K562 (cell line): ENCODE data around the gene SRRT. TPM values are rescaled to one million over a fixed set of nuclear protein-coding genes. Genes with fewer than 3 reads are reported as not detected.

Experiments
- ATAC-seq: fragments of 200-7000 bp; cut with Tn5 transposase; 3 replicates; pipeline ENCODE4 v1.9.1; 2020; ENCODE audit warnings: moderate library complexity
- BruUV-seq: library from RNA; stranded (reverse); fragments of 400-500 nt; replicated peaks from 2 replicates; lab custom pipeline; 2021; lab: Mats Ljungman, UMichigan
- CTCF ChIA-PET: fragments of 300-600 bp; formaldehyde crosslinking; extraction: SDS; loops from one replicate; lab custom pipeline; 2021; ENCODE audit warnings: low intra/inter-chr PET ratio; lab: Yijun Ruan, JAX
- POLR2A ChIA-PET: fragments of 300-600, 350-650 bp; sonication (Branson Sonifier 250); formaldehyde crosslinking; extraction: SDS; loops from one replicate; lab custom pipeline; 2021; ENCODE audit warnings: antibody characterized with exemption, inconsistent platforms; lab: Yijun Ruan, JAX
- DNase-seq, 4 experiments: peaks; one replicate each; pipeline versions ENCODE4 v3.0.0 to v3.0.0-alpha.2; 2011 to 2018; ENCODE audit warnings: low spot score in 3 of 4, mixed read lengths in 3 of 4; ENCODE audit errors: extremely low read depth in 1 of 4
- FAIRE-seq: peaks from 2 replicates; lab custom pipeline; 2011; peaks lifted over from hg19 to GRCh38; lab: Jason Lieb, UNC
- H2AFZ ChIP-seq: 2 replicates; pipeline ENCODE4 v1.6.0; 2011; ENCODE audit warnings: low read depth, low read length, control low read depth, inconsistent platforms
- H3K27ac ChIP-seq: fragments of 200-600 bp; 3 replicates; pipeline ENCODE4 v1.8.0; 2011; ENCODE audit warnings: low read depth, mild to moderate bottlenecking, control low read depth, inconsistent platforms, low read length, moderate library complexity, mixed read lengths; ENCODE audit errors: extremely low read depth
- H3K27me3 ChIP-seq, 2 experiments: fragments of 300-600 bp in 1 of 2; 2 replicates in 1 of 2; 3 replicates in 1 of 2; pipeline versions ENCODE4 v1.6.0 to v1.8.0; 2011; ENCODE audit warnings: inconsistent platforms in 2 of 2, low read length in 2 of 2, mild to moderate bottlenecking in 1 of 2, mixed read lengths in 1 of 2, moderate library complexity in 1 of 2; ENCODE audit not compliant: control insufficient read depth in 2 of 2, insufficient read depth in 2 of 2
- H3K36me3 ChIP-seq: fragments of 300-600 bp; 3 replicates; pipeline ENCODE4 v1.8.0; 2011; ENCODE audit warnings: mild to moderate bottlenecking, low read length, inconsistent platforms; ENCODE audit not compliant: control insufficient read depth, insufficient read depth
- H3K4me1 ChIP-seq, 2 experiments: fragments of 200-600 bp in 1 of 2; replicated peaks in 1 of 2; 2 replicates in 1 of 2; 3 replicates in 1 of 2; pipeline versions ENCODE4 v1.5.1 to v1.8.0; 2011; ENCODE audit warnings: inconsistent platforms in 2 of 2, low read length in 2 of 2, mild to moderate bottlenecking in 1 of 2, mixed read lengths in 1 of 2, moderate library complexity in 1 of 2; ENCODE audit not compliant: control insufficient read depth in 2 of 2, insufficient read depth in 2 of 2
- H3K4me2 ChIP-seq: 2 replicates; pipeline ENCODE4 v1.6.1; 2011; ENCODE audit warnings: low read length, control low read depth, inconsistent platforms, mixed read lengths; ENCODE audit not compliant: insufficient read depth
- H3K4me3 ChIP-seq: fragments of 200-600 bp; sonication (generic), shearing (Covaris generic); 2 replicates; pipeline ENCODE4 v1.5.1; 2016; ENCODE audit warnings: control low read depth, inconsistent platforms
- H3K79me2 ChIP-seq: fragments of 200-600 bp; 3 replicates; pipeline ENCODE4 v1.8.0; 2011; ENCODE audit warnings: low read length, inconsistent platforms; ENCODE audit not compliant: control insufficient read depth, insufficient read depth
- H3K9ac ChIP-seq, 2 experiments: 2 replicates each; pipeline versions ENCODE4 v1.6.0 to v1.6.1; 2011; ENCODE audit warnings: low read depth in 2 of 2, low read length in 2 of 2, control low read depth in 1 of 2, inconsistent platforms in 1 of 2, mild to moderate bottlenecking in 1 of 2, mixed read lengths in 1 of 2; ENCODE audit not compliant: insufficient read depth in 1 of 2
- H3K9me1 ChIP-seq: one replicate; pipeline ENCODE4 v1.6.0; 2011; ENCODE audit warnings: inconsistent platforms, mild to moderate bottlenecking, low read length, moderate library complexity; ENCODE audit not compliant: control insufficient read depth, insufficient read depth
- H3K9me3 ChIP-seq: replicated peaks from 2 replicates; pipeline ENCODE4 v1.5.1; 2011; ENCODE audit warnings: low read depth, low read length, inconsistent platforms; ENCODE audit not compliant: control insufficient read depth, insufficient read depth
- H4K20me1 ChIP-seq: replicated peaks from 2 replicates; pipeline ENCODE4 v1.6.1; 2011; ENCODE audit warnings: low read length, inconsistent platforms, mixed read lengths; ENCODE audit not compliant: control insufficient read depth, insufficient read depth
- CBFA2T2 ChIP-seq: fragments of 450-650 bp; conservative IDR thresholded peaks from 2 replicates; pipeline ENCODE4 v1.6.1; 2017; ENCODE audit warnings: mild to moderate bottlenecking
- CHD4 ChIP-seq: fragments of 200-600 bp; sonication (generic); IDR thresholded peaks from 3 replicates; pipeline ENCODE4 v1.6.1; 2012; ENCODE audit warnings: low read depth, mild to moderate bottlenecking, mixed read lengths, low read length, inconsistent platforms; ENCODE audit not compliant: insufficient read depth, insufficient replicate concordance, poor library complexity, severe bottlenecking
- CXXC5 ChIP-seq: fragments of 250-450 bp; sonication (Bioruptor Pico); IDR thresholded peaks from 2 replicates; pipeline ENCODE4 v1.8.0; 2022; ENCODE audit warnings: inconsistent platforms, mild to moderate bottlenecking, moderate library complexity
- EP300 ChIP-seq: IDR thresholded peaks from 2 replicates; pipeline ENCODE4 v1.6.1; 2012; ENCODE audit warnings: low read length, improper control_type of control experiment
- GATAD2A ChIP-seq: fragments of 450-650 bp; IDR thresholded peaks from 2 replicates; pipeline ENCODE4 v1.6.1; 2017
- LARP7 ChIP-seq: fragments of 450-650 bp; IDR thresholded peaks from 2 replicates; pipeline ENCODE4 v1.6.1; 2016
- PTBP1 ChIP-seq: fragments of 200-400 bp; formaldehyde crosslinking; IDR thresholded peaks from 2 replicates; pipeline ENCODE4 v1.6.1; 2017; ENCODE audit warnings: low read depth, low read length
- SRSF7 ChIP-seq: fragments of 200-400 bp; formaldehyde crosslinking; optimal IDR thresholded peaks from 2 replicates; pipeline ENCODE3; 2017; ENCODE audit warnings: mild to moderate bottlenecking, low read depth, low read length
- ZBTB17 ChIP-seq: fragments of 450-650 bp; formaldehyde crosslinking; IDR thresholded peaks from 2 replicates; pipeline ENCODE4 v1.4.0; 2020; ENCODE audit warnings: mild to moderate bottlenecking
- ZNF143 ChIP-seq: sonication (generic); formaldehyde crosslinking; IDR thresholded peaks from 2 replicates; pipeline ENCODE4 v1.9.0; 2022; ENCODE audit warnings: mild to moderate bottlenecking, missing genetic modification reagents
- ZNF232 ChIP-seq: sonication (generic); formaldehyde crosslinking; IDR thresholded peaks from 2 replicates; pipeline ENCODE4 v1.8.0; 2022; ENCODE audit warnings: mild to moderate bottlenecking, missing genetic modification reagents
- ZNF518B ChIP-seq: fragments of 250-450 bp; sonication (Bioruptor Pico); IDR thresholded peaks from 2 replicates; pipeline ENCODE4 v1.5.0; 2021; ENCODE audit warnings: mild to moderate bottlenecking, moderate library complexity
- WGBS: fragments of 100-300 bp; shearing (Covaris generic); methylation state at CpG from one replicate; pipeline ENCODE4 v1.1.6; 2016; ENCODE audit warnings: low coverage, mixed read lengths; ENCODE audit not compliant: insufficient coverage; ENCODE audit errors: missing lambda C conversion rate; 5-methylcytosine and 5-hydroxymethylcytosine counted together
- in situ Hi-C: fragments of 300-500 bp; cut with MboI; formaldehyde crosslinking; loops from 4 replicates; pipeline ENCODE4 v1.15.0; 2018; ENCODE audit warnings: inconsistent platforms, mixed read lengths
- intact Hi-C: fragments of 100-400 bp; cut with micrococcal nuclease; formaldehyde crosslinking; loops from 2 replicates; pipeline ENCODE4 v1.14.2; 2022
- polyA plus RNA-seq, 8 experiments: library from polyadenylated mRNA; depleted of rRNA in 4 of 8; stranded (reverse) in 5 of 8; unstranded in 3 of 8; fragments of >200 nt; fragmentation: Nextera tagmentation in 2 of 8; fragmentation: Illumina TruSeq in 1 of 8; extraction: Ambion mirVana in 2 of 8; extraction: Trizol in 1 of 8; gene quantifications; 2 replicates each; pipeline versions ENCODE4 v1.2.1 to v1.2.3, GENCODE V29; 2011 to 2014; ENCODE audit warnings: inconsistent platforms in 1 of 8, missing spikeins in 1 of 8
- total RNA-seq, 7 experiments: library from RNA; depleted of rRNA in 6 of 7; stranded (reverse); fragments of >200 nt in 6 of 7; fragmentation: Illumina TruSeq in 2 of 7; extraction: Trizol in 2 of 7; gene quantifications; 2 replicates each; pipeline versions ENCODE4 v1.2.1 to v1.2.3, GENCODE V29; 2011 to 2021; ENCODE audit warnings: low replicate concordance in 1 of 7
- TF ChIP-seq, protein P1 (sequence below): fragments of 150-350 bp; conservative IDR thresholded peaks from 2 replicates; pipeline ENCODE4 v1.6.1; 2014; ENCODE audit warnings: low read length
- TF ChIP-seq, protein P2 (sequence below), 2 experiments: fragments of 200-800 bp in 1 of 2; sonication (Bioruptor generic) in 1 of 2; sonication (generic) in 1 of 2; formaldehyde crosslinking in 1 of 2; IDR thresholded peaks in 1 of 2; conservative IDR thresholded peaks in 1 of 2; 2 replicates each; pipeline versions ENCODE4 v1.5.0 to v1.6.1; 2016 to 2020; ENCODE audit warnings: missing compliant biosample characterization in 1 of 2, missing genetic modification characterization in 1 of 2, missing genetic modification reagents in 1 of 2

The SRRT gene
- total and polyA plus RNA-seq, 9 of the 15 experiments (the other 6 are each of a cell fraction or from before 2014, with no cell fraction given), result 10.3 to 263 (median 84.4) TPM

DNA sequence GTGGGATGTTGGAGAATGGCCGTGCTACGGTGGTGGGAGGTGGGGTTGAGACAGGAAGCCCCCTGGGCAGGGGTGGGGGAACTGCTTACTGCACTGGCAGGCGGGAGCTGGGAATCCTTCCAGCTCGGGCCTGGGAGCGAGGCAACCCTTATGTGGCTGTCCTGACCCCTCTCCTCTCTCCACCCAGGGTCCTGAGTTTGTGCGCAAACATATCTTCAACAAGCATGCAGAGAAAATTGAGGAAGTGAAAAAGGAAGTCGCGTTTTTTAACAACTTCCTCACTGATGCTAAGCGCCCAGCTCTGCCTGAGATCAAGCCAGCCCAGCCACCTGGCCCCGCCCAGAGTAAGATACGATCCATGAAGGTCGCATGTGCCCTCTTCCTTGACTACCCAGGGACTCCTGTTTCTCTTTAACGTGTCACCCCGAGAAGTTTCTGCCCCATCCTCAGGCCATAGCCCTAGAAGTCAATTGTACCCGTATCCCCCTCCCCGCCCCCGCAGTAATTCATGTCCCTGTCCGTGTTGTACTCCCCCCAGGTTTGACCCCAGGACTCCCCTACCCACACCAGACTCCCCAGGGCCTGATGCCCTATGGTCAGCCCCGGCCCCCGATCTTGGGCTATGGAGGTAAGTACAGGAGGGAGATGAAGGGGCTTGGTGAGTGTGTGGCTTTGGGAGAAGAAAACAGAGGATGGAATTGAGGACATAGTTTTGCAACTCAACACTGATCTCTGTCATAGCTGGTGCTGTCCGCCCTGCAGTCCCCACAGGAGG lies 12.8 kb downstream of the SRRT start:
- H2AFZ ChIP-seq, result no peak overlapping the region
- ATAC-seq (peak; percentile 37), DNase-seq (peak; percentile 41 to 88 (median 58)), FAIRE-seq (peak; percentile 87)
- H4K20me1 ChIP-seq, result peaks cover 28% of the 10 kb centered on the region
- H3K4me1 ChIP-seq, result peaks cover 27 to 70% of the 10 kb centered on the region in 2 experiments
- WGBS, result 15% methylated on average over 21 of the region's 21 CpGs
- CTCF ChIA-PET, result no interaction called here
- peaks cover 62% of the 10 kb centered on the region for H3K36me3 ChIP-seq
- H3K9ac ChIP-seq, result peak overlapping the region; percentile 86 to 100
- peak overlapping the region; percentile 83 for H3K4me2 ChIP-seq
- POLR2A ChIA-PET, result interaction anchor here (0.5 to 6.3 kb wide), 7 partner anchors 10 to 400 kb away, joined by 3 to 144 read pairs (median 3); partner anchors contain the start of gene SRRT
- peaks cover 5% of the 10 kb centered on the region for H3K9me1 ChIP-seq
- in situ Hi-C loops, result no loop called here
- peak overlapping the region; percentile 70 for H3K4me3 ChIP-seq
- H3K27me3 ChIP-seq, result no peaks in the 10 kb centered on the region
- no peaks in the 10 kb centered on the region for H3K9me3 ChIP-seq
- H3K79me2 ChIP-seq, result peaks cover 47% of the 10 kb centered on the region
- BruUV-seq, result TSS peak; percentile 65
- intact Hi-C loops, result no loop called here
- H3K27ac ChIP-seq, result peak overlapping the region; percentile 89
- TF ChIP-seq CXXC5 (CRISPR knock-in tag) (peak; percentile 48; the same call in 1 of the 2 replicates), CBFA2T2 (no peak), SRSF7 (no peak), EP300 (0 out of 2 replicates have a peak, but pooled peaks have one; percentile 22), ZNF518B (CRISPR knock-in tag) (no peak), PTBP1 (no peak), ZBTB17 (CRISPR knock-in tag) (no peak), LARP7 (no peak), GATAD2A (peak; percentile 34; the same call in 1 of the 2 replicates), CHD4 (no peak), ZNF143 (CRISPR knock-in tag) (no peak), ZNF232 (CRISPR knock-in tag) (no peak)
- TF ChIP-seq, protein P1, sequence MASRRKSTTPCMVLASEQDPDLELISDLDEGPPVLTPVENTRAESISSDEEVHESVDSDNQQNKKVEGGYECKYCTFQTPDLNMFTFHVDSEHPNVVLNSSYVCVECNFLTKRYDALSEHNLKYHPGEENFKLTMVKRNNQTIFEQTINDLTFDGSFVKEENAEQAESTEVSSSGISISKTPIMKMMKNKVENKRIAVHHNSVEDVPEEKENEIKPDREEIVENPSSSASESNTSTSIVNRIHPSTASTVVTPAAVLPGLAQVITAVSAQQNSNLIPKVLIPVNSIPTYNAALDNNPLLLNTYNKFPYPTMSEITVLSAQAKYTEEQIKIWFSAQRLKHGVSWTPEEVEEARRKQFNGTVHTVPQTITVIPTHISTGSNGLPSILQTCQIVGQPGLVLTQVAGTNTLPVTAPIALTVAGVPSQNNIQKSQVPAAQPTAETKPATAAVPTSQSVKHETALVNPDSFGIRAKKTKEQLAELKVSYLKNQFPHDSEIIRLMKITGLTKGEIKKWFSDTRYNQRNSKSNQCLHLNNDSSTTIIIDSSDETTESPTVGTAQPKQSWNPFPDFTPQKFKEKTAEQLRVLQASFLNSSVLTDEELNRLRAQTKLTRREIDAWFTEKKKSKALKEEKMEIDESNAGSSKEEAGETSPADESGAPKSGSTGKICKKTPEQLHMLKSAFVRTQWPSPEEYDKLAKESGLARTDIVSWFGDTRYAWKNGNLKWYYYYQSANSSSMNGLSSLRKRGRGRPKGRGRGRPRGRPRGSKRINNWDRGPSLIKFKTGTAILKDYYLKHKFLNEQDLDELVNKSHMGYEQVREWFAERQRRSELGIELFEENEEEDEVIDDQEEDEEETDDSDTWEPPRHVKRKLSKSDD, result no peak
- TF ChIP-seq, protein P2, sequence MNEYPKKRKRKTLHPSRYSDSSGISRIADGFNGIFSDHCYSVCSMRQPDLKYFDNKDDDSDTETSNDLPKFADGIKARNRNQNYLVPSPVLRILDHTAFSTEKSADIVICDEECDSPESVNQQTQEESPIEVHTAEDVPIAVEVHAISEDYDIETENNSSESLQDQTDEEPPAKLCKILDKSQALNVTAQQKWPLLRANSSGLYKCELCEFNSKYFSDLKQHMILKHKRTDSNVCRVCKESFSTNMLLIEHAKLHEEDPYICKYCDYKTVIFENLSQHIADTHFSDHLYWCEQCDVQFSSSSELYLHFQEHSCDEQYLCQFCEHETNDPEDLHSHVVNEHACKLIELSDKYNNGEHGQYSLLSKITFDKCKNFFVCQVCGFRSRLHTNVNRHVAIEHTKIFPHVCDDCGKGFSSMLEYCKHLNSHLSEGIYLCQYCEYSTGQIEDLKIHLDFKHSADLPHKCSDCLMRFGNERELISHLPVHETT (CRISPR knock-in tag; conservative IDR thresholded peaks at IDR 0.05 in 1 of 2, IDR thresholded peaks at IDR 0.05 in 1 of 2), result peak in 1 of 2 experiments; percentile 71; a peak in 1 of 4 replicates
